ENCODE data around the gene TNFRSF4. TPM values are rescaled to one million over a fixed set of nuclear protein-coding genes. Genes with fewer than 3 reads are reported as not detected.

TNFRSF4 gene
- total and polyA plus RNA-seq, 10 of the 15 experiments (the other 5 are each of a cell fraction or from before 2014, with no cell fraction given) = 0.05 to 7.3 (median 2.5) TPM; not detected in 1

- DNase-seq (ENCODE audit: low read depth, low spot score) (no peak), FAIRE-seq (no peak), ATAC-seq (no peak)
- CTCF ChIA-PET = interaction anchor here (0.6 to 1.8 kb wide), 8 partner anchors 12 to 138 kb away, joined by 3 to 4 read pairs (median 4); no protein-coding TSS in a partner anchor
- Histone ChIP-seq H3K36me3 (ENCODE audit: control insufficient read depth in 2 of 2, insufficient read depth in 2 of 2, low read length in 1 of 2) (no peaks in the 10 kb centered on the region), H3K27me3 (replicated peaks in 1 of 2; ENCODE audit: control insufficient read depth in 2 of 2, insufficient read depth in 2 of 2, low read length in 1 of 2) (peaks cover 0 to 3% of the 10 kb centered on the region in 2 experiments; a peak in 3 of 4 replicates), H3K9me3 (replicated peaks; ENCODE audit: control insufficient read depth, insufficient read depth, low read length) (no peaks in the 10 kb centered on the region; the same call in 2 of the 3 replicates), H3K4me1 (ENCODE audit: control insufficient read depth, insufficient read depth, low read length) (peaks cover 24% of the 10 kb centered on the region), H3K4me3 (no peak overlapping the region), H3K9ac (ENCODE audit: control insufficient read depth, insufficient read depth, low read length) (no peak overlapping the region), H3K27ac (ENCODE audit: control insufficient read depth, insufficient read depth) (no peak overlapping the region), H2AFZ (ENCODE audit: control insufficient read depth, low read depth, low read length) (no peak overlapping the region), H3K79me2 (ENCODE audit: control insufficient read depth, insufficient read depth, low read length) (no peaks in the 10 kb centered on the region), H3K4me2 (ENCODE audit: control insufficient read depth, insufficient read depth) (no peak overlapping the region), H4K20me1 (ENCODE audit: control insufficient read depth, insufficient read depth) (no peaks in the 10 kb centered on the region)
- RAD21 ChIA-PET (ENCODE audit: unreplicated experiment) = interaction anchor here (1.2 to 2.2 kb wide), 5 partner anchors 12 to 60 kb away, joined by 3 to 8 read pairs (median 6); partner anchors contain the start of gene TNFRSF18
- no TSS peak for BruUV-seq (replicated peaks)
- TF ChIP-seq EED (IDR thresholded peaks at IDR 0.05; ENCODE audit: low read depth) (0 out of 2 replicates have a peak, but pooled peaks have one; percentile 4), CBFB (IDR thresholded peaks at IDR 0.05; ENCODE audit: low read depth) (no peak)
- WGBS (ENCODE audit: insufficient coverage, insufficient replicate concordance, low lambda C conversion rate, missing lambda C conversion rate) = 24% methylated on average over 25 of the region's 26 CpGs
- in situ Hi-C loops (cut with MboI) (no loop called here), intact Hi-C loops (cut with micrococcal nuclease; ENCODE audit: unreplicated experiment) (no loop called here)
- SMC1A ChIA-PET (ENCODE audit: uncharacterized antibody, unreplicated experiment) = interaction anchor here (0.6 to 0.9 kb wide), 2 partner anchors 24 to 26 kb away, joined by 3 to 4 read pairs; no protein-coding TSS in a partner anchor
- POLR2A ChIA-PET = interaction anchor here (0.7 to 2.2 kb wide), 5 partner anchors 13 to 61 kb away, joined by 3 to 7 read pairs (median 4); partner anchors contain the start of gene TNFRSF4
Observed at GRCh38 chr1:1170215-1171091, 43.5 kb downstream of the TNFRSF4 start.

GRCh38 chr1:1169429-1170214 is 44.3 kb downstream of the TNFRSF4 start:
- no TSS peak for BruUV-seq (replicated peaks)
- intact Hi-C loops (cut with micrococcal nuclease; ENCODE audit: unreplicated experiment) = no loop called here
- in situ Hi-C loops (cut with MboI) = no loop called here
- no peaks in the 10 kb centered on the region for H3K36me3 ChIP-seq (ENCODE audit: control insufficient read depth in 2 of 2, insufficient read depth in 2 of 2, low read length in 1 of 2)
- no peaks in the 10 kb centered on the region for H3K9me3 ChIP-seq (replicated peaks; ENCODE audit: control insufficient read depth, insufficient read depth, low read length)
- SMC1A ChIA-PET (ENCODE audit: uncharacterized antibody, unreplicated experiment) = interaction anchor here (0.9 to 1.1 kb wide), 2 partner anchors 26 to 47 kb away, joined by 3 to 6 read pairs; no protein-coding TSS in a partner anchor
- no peak overlapping the region for H3K9ac ChIP-seq (ENCODE audit: control insufficient read depth, insufficient read depth, low read length)
- RAD21 ChIA-PET (ENCODE audit: unreplicated experiment) = interaction anchor here (1.2 to 2.2 kb wide), 3 partner anchors 12 to 47 kb away, joined by 3 to 8 read pairs (median 6); partner anchors contain the start of gene TNFRSF18
- peaks cover 24% of the 10 kb centered on the region for H3K4me1 ChIP-seq (ENCODE audit: control insufficient read depth, insufficient read depth, low read length)
- no peaks in the 10 kb centered on the region for H4K20me1 ChIP-seq (ENCODE audit: control insufficient read depth, insufficient read depth)
- 8% methylated on average over 28 of the region's 32 CpGs for WGBS (ENCODE audit: insufficient coverage, insufficient replicate concordance, low lambda C conversion rate, missing lambda C conversion rate)
- ATAC-seq (peak; percentile 7), DNase-seq (ENCODE audit: low read depth, low spot score) (no peak), FAIRE-seq (no peak)
- H3K4me2 ChIP-seq (ENCODE audit: control insufficient read depth, insufficient read depth) = 0 out of 2 replicates have a peak overlapping the region, but pooled peaks have one; percentile 17
- H3K27me3 ChIP-seq (replicated peaks in 1 of 2; ENCODE audit: control insufficient read depth in 2 of 2, insufficient read depth in 2 of 2, low read length in 1 of 2) = peaks cover 0 to 3% of the 10 kb centered on the region in 2 experiments; a peak in 3 of 4 replicates
- no peak overlapping the region for H2AFZ ChIP-seq (ENCODE audit: control insufficient read depth, low read depth, low read length)
- CTCF ChIA-PET = interaction anchor here (0.8 to 1.8 kb wide), 4 partner anchors 11 to 137 kb away, joined by 3 to 4 read pairs (median 4); no protein-coding TSS in a partner anchor
- POLR2A ChIA-PET = interaction anchor here (0.7 to 1.2 kb wide), 3 partner anchors 12 to 62 kb away, joined by 3 to 4 read pairs (median 3); no protein-coding TSS in a partner anchor
- H3K27ac ChIP-seq (ENCODE audit: control insufficient read depth, insufficient read depth) = no peak overlapping the region
- H3K79me2 ChIP-seq (ENCODE audit: control insufficient read depth, insufficient read depth, low read length) = no peaks in the 10 kb centered on the region
- H3K4me3 ChIP-seq = no peak overlapping the region
- TF ChIP-seq IKZF1 (conservative IDR thresholded peaks at IDR 0.05) (peak; percentile 47; the same call in 1 of the 2 replicates), MEF2B (IDR thresholded peaks at IDR 0.05; ENCODE audit: partially characterized antibody, poor library complexity, severe bottlenecking) (peak; percentile 76), E2F8 (IDR thresholded peaks at IDR 0.05; ENCODE audit: low read depth, partially characterized antibody) (no peak), DPF2 (IDR thresholded peaks at IDR 0.05) (peak; percentile 36; the same call in 1 of the 2 replicates), HDAC6 (IDR thresholded peaks at IDR 0.05; ENCODE audit: unreplicated experiment) (no peak), BHLHE40 (IDR thresholded peaks at IDR 0.05; ENCODE audit: borderline replicate concordance in 1 of 2, low read depth in 2 of 2, low read length in 1 of 2) (peak in 1 of 2 experiments; percentile 9; a peak in 1 of 4 replicates)
